Activated CD4-positive, CD25-positive, alpha-beta regulatory T cell treated with anti-CD3 and anti-CD28 coated beads, Interleukin-2, amount 50 U/mL, for 24 hours (primary cell): ENCODE measurements around the gene SBK1.
"Not testable (repeated sequence)": the region's sequence is repeated elsewhere in the genome, so short reads cannot be mapped to it uniquely, and the experiment has no call there.

Experiments used
- ATAC-seq, 2 donors: fragments of 150-1000 bp; cut with Tn5 transposase; one replicate each; pipeline ENCODE4 v1.10.0; 2021; ENCODE audit warnings: mild to moderate bottlenecking in 1 of 2, moderate library complexity in 1 of 2

SBK1 gene

DNA sequence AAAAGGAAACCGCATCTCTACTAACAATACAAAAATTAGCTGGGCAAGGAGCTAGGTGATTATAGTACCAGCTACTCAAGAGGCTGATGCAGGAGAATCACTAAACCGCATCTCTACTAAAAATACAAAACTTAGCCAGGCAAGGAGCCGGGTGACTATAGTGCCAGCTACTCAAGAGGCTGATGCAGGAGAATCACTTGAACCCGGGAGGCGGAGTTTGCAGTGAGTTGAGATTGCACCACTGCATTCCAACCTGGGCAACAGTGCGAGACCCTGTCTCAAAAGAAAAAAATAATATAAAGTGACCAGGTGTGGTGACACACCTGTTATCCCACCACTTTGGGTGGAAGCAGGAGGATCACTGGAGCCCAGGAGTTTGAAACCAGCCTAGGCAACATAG, 45.9 kb downstream of the SBK1 start:
- ATAC-seq: not testable (repeated sequence)

DNA sequence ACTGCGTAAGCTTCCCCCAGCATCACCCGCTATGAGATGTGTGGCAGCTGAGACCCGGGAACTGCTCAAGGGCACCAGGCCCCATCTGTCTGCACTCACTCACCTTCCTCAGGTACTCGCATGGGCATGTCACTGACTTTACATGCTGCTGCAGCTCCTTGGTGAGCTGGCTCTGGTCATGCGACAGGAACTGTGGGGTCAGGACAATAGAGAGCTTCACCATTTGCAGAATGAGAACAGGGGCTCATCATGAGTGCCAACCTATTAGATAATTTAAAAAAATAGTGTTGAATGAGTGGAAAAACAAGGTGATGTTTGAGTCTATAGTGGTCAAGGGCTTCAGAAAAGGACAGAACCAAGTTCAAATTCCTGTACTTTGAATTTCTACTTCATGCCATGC, 70.3 kb downstream of the SBK1 start:
- ATAC-seq: not testable (repeated sequence)

DNA sequence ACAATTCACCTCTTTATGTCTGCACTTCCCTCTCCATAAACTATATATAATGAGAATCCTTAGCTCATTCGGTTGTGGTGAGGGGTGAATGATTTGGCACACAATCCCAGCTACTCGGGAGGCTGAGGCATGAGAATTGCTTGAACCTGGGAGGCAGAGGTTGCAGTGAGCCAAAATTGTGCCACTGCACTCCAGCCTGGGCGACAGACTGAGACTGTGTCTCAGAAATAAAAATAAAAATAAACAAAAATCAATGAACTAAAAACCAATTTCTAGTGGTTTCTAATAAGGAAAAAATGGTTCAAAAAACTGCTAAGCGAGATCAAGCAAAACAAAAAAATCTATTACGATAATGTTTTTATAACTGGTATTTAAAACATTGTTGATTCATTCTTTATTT, 71.1 kb downstream of the SBK1 start, which contains the start of gene NPIPB6:
Gene NPIPB6, minus strand, starts transcription at position 101 of the 400 bp plus-strand sequence. CDS start 686 bp downstream, outside the sequence.
- not testable (repeated sequence) for ATAC-seq

DNA sequence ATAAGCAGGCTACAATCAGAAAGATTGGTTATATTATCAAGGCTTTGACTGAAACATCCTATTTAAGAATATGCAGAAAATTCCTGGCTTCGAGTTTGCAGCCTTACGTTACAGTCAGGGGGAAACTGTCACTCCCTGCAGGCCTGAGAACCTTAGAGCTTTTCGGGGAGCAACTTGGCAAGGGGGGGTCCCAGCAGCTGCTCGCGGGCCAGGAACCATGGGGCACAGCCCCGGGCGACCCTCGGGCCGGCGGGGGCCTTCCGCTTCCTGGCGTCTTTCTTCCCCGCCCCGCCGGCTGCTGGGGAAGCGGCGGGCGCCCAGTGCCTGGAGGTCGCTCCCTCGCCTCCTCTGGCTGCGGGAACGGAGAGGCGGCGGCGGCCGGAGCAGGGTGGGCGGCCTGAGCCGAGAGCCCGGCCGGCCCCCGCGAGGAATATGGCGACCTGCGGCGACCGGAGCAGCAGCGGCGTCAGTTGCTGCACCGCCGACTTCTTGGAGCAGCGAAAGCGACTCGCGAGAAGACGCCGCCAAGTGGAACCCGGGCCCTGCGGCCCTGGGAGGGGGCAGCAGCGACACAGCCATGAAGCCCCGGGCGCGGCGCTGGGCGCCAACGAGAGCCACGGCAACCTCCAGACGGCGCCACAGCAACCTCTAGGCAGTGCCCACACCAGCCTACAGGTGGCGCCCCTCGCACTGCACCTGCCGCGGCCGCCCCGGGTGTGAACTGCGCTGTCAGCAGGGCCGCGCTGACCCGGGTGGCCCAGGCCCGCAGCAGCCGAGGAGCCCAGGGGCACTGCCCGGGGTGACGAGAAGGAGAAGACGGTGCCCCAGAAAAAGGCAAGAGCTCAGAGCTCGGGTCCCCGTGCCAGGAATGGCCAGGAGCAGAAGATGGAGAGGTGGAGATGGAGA, 72.2 kb downstream of the SBK1 start:
- ATAC-seq: peak; percentile 98

DNA sequence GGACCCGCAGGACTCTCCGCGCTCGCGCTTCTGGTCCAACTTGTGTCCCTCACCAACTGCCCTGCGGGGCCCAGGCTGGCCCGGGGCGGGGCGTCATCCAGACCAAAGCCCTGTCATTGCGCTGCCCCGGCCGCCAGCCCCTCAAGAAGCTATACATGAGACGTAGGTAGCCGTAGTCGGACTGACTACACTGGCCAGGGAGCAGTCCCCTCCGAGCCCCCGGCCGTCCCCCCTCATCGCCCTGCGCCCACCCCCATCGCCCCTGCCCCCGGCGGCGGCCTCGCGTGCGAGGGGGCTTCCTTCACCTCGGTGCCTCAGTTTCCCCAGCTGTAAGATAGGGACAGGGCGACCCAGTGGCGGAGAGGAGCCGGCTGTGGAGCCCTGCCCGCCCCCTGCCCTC, 75.6 kb downstream of the SBK1 start:
- not testable (repeated sequence) for ATAC-seq
